ENCODE data around the gene CACTIN.
A peak's percentile ranks its signal among the peaks of the same experiment; 100 is the strongest.
"Not testable (repeated sequence)": the region's sequence is repeated elsewhere in the genome, so short reads cannot be mapped to it uniquely, and the experiment has no call there.

The CACTIN gene

DNA sequence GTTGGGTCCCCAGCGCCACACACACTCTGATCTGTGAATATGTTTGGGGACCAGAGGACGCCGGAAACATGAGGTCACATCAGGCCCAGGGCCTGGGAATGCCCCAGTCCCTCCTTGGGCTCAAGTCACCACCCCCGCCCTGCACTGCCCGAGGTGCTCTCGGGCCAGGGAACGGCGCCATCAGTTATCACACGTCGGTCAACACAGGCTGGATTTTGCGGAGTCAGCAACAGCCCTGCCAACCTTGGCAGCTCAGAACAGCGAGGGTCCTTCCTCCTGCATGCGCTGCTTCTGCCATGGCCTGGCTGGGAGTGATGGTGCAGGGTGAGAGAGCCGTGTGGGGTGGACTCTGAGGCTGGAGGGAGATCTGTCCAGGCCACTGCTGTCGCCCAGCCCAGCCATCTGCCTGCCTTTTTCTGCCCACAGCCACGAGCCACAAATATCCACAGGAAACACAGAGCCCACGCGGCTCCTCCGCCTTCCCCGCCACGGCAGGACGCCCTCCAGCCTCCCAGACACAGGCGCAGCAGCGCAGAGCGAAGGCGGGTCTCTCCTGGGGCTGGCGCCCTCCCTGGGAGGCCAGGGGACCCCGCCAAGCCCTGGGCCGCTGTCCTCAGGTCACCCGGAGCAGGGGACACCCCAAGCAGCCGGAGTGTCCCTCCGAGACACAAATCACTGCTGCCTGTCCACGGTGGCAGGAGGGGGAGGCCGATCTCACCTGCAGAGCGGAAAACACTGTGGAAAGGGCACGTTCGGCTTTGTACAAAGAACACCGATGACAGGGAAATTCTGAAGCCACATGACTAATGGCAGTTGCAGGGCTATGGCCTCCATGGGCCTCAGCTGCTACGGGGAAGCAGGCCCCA is 31.6 kb upstream of the CACTIN start:
- no peak for TF ChIP-seq POLR2A (IDR thresholded peaks at IDR 0.05; ENCODE audit: low read depth, low read length)
- no peak for FAIRE-seq
- no peak for DNase-seq (ENCODE audit: insufficient read length, low spot score)

DNA sequence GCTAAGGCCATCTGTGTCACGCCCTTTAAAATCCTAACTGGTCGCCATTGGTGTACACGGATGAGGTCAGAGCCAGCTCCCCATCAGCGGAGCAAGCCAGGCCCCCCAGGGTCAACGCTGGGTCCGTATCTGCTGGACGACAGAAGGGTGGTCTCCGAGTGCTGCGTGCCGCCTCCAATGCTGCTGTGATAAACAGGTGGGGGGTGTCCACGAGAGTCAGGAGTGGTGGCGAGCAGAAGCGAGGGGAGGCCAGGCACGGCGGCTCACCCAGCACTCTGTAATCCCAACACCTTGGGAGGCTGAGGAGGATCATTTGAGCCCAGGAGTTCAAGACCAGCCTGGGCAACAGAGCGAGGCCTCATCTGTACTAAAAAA is 30.8 kb upstream of the CACTIN start:
- no peak for FAIRE-seq
- TF ChIP-seq POLR2A (IDR thresholded peaks at IDR 0.05; ENCODE audit: low read depth, low read length), result no peak

DNA sequence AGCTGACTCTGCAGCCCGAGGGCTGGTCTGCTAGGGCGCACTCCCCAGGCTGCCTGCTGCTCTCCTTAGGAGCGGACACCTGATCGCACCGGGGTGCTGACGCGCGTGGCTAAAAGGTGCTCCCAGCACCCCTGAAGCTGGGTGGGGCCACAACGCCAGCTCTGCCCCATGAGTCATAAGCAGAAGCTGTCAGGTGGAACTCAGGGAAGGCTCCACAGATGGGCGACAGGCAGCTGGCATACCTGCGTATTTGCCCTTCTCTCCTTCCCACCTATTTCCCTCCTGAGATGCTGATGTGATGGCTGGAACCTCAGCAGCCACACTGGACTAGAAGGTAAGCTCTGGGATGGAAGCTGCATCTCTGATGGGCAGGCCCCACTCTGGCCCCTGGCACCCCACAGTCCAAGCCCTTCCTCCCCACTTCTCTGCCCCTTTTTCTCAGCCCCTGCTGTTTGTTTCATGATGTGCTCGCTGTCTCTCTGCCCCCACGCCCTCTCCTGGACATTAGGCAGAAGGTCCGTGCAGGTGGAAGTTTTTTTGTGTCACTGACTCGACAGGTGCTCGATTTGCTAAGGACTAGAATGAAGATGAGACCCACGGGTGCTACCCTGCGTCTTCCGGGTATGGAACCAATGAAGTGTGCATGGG is 30.3 kb upstream of the CACTIN start:
- FAIRE-seq, result no peak
- DNase-seq (ENCODE audit: insufficient read length, low spot score), result no peak
- no peak for TF ChIP-seq POLR2A (IDR thresholded peaks at IDR 0.05; ENCODE audit: low read depth, low read length)

More for the DNA sequence above, 30.8 kb upstream of the CACTIN start:
- no peak for DNase-seq (ENCODE audit: insufficient read length, low spot score)

DNA sequence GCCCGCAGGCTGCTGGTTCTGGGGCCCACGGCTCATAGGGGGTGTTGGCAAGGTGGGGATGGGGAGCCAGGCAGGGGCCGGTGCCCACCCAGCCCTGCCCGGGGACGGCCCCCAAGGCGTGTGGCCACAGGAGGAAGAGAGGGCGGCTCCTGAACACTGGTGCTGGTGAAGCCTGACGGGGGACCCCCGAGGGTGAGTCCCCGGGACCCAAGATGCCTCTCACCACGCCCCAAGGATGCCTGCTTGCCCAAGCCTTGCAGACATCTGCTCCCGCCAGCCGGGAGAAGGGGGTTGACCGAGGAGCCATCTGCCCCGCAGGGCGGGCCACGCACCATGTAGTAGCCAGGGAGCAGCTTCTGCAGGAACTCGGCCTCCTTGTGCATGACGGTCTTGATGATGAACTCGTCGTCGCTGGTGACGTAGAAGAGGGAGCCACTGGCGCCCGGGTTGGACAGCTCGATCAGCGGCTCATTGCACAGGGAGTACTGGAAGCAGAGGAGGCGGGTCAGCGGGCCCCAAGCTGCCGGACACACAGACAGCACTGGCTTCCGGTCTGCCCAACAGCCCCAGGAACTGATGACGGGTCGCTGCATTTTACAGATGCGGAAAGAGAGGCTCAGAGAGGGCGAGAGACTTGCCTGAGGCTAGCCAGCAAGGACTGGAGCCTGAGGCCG is 29.6 kb upstream of the CACTIN start:
- DNase-seq (ENCODE audit: insufficient read length, low spot score) (peak; percentile 62), FAIRE-seq (no peak)
- no peak for TF ChIP-seq POLR2A (IDR thresholded peaks at IDR 0.05; ENCODE audit: low read depth, low read length)

DNA sequence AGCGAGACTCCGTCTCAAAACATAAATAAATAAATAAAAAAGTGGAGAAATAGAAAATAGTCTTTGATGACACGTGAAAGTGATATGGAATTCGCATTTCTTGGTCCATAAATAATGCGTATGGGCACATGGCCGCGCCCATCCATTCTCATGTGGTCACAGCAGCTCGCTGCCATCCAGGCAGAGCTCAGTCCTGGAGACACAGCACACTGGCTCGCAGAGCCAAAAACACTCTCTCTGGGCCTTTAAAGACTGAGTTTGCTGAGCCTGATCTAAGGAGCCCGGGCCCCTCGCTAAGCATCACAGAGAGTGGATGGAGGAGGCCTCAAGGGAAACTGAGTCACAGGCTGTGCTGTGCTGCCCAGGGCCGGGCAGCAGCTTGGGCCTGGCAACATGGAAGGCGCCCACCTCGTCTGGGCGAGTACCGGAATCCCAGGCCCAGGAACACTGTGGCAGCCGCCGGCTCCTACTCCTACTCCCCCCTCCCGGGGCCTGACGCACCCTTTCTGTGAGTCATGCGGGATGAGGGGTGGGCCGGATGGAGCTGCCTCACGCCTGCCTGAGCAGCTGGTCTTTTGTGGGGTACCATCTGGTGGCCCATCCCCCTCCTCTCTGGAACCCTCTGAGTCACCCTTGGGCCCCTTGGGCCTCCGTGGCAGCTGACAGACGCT is 28.9 kb upstream of the CACTIN start:
- DNase-seq (ENCODE audit: insufficient read length, low spot score), result peak; percentile 100
- TF ChIP-seq POLR2A (IDR thresholded peaks at IDR 0.05; ENCODE audit: low read depth, low read length), result peak; percentile 48
- peak; percentile 33 for FAIRE-seq

DNA sequence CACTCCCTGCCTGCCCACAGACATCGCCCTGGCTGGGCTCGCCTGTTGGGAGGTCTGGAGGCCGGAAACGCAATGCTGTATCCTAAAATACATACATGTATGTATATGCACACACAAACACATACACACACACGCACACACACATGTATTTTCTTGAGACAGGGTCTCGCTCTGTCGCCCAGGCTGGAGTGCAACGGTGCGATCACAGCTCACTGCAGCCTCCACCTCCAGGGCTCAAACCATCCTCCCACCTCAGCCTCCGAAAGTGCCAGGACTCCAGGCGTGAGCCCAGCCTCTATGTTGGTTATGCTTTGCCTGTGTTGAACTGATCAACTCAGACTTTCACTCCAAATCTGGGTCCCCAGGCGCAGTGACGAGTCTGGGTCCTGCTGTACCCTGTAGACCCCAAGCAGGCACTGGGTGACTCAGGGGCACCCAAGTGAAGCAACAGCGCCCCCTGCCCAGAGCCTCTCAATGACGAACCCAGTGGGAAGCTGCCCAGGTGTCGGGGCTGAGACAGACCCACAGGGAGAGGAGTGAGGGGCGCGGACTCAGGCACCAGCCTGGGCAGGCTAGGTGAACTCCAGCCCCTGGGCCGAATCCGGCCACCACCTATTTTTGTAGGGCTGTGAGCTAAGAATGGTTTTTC is 27.4 kb upstream of the CACTIN start:
- no peak for TF ChIP-seq POLR2A (IDR thresholded peaks at IDR 0.05; ENCODE audit: low read depth, low read length)
- no peak for DNase-seq (ENCODE audit: insufficient read length, low spot score)
- no peak for FAIRE-seq

DNA sequence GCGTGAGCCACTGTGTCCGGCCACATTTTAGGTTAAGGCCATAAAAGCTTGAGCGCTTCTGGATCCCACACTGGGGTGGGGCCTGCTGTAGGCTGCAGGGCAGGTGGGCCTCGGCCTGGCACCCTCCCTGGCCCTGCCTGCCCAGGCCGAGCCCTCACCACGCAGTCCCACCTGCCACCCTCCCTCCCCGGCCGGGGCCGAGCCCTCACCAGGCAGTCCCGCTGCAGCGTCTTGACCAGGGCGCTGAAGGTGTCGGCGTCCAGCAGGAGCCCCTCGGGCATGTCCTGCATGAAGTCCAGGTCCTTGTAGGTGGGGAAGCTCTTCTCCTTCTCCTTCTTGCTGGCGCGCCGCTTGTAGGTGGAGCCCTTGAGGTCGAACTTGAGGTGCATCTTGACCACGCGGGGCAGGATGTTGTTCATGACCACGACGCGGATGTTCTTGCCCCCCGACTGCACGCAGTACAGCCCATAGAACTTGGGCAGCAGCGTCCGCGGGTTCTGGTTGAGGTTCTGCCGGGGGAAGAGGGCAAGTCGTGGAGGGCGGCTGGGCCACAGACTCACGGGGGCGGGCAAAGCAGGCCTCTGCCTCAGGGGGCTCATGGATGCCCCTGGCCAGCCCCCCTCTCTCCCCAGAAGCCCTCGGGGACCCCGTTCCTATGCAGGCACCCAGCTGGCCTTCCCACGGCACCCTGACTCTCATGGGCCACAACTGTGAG is 26.6 kb upstream of the CACTIN start:
- no peak for FAIRE-seq
- DNase-seq (ENCODE audit: insufficient read length, low spot score), result no peak
- no peak for TF ChIP-seq POLR2A (IDR thresholded peaks at IDR 0.05; ENCODE audit: low read depth, low read length)

DNA sequence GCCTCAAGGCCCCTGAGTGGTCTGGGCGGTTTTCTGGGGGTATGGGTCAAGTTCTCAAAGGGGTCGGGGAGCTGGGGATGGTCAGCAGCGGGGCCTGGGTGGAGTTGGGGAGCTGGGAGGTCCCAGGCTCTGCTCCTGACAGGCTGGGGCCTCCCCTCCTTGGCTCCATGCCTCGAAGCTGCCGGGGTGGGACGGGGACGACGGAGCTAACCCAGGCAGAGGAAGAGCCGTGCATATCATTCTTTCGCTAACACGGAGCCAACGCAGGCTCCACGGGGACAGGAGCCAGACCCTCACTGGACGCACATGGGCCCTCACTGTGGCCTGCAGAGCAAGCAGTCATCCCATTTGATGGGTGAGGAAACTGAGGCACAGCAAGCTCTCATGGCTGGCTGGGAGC is 25.8 kb upstream of the CACTIN start:
- FAIRE-seq (no peak), DNase-seq (ENCODE audit: insufficient read length, low spot score) (no peak)
- TF ChIP-seq POLR2A (IDR thresholded peaks at IDR 0.05; ENCODE audit: low read depth, low read length), result no peak

DNA sequence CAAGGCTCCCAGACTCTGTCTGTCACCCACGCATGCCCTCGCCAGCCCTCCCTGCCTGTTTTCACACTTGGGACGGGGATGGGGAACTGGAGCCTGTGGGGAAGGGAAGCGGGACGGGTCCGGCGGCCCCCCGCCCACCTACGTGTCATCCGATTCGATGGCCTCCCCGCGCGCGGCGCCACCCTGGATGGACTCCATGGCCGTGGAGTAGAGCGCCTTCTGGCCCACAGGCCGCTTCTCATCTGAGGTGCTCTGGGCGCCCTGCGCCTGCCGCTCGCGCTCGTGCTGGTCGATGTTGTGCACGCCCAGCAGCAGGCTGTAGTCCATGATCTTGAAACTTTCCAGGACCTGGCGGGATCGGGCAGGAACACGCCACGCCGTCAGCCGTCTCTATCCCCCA is 25.1 kb upstream of the CACTIN start:
- DNase-seq (ENCODE audit: insufficient read length, low spot score) (no peak), FAIRE-seq (no peak)
- no peak for TF ChIP-seq POLR2A (IDR thresholded peaks at IDR 0.05; ENCODE audit: low read depth, low read length)

DNA sequence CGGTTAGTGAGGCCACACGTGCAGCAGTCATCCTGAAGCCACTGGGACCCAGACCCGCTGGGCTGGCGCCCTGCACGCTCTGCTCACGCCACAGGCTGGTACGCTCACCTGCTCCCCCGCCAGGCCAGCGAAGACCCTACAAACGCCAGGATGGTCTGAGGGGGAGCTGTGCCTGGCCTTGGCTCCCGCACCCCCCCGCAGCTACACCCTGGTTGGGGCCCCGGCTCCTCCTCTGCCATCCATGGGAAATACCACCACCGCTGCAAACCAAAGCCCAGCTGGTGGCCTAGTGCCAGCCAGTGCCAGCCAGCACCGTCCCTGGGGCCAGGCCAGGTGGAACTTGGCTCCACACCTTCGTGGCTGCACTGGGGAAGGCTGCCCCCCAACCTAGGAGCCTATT is 23.3 kb upstream of the CACTIN start:
- DNase-seq (ENCODE audit: insufficient read length, low spot score) (no peak), FAIRE-seq (no peak)
- no peak for TF ChIP-seq POLR2A (IDR thresholded peaks at IDR 0.05; ENCODE audit: low read depth, low read length)

DNA sequence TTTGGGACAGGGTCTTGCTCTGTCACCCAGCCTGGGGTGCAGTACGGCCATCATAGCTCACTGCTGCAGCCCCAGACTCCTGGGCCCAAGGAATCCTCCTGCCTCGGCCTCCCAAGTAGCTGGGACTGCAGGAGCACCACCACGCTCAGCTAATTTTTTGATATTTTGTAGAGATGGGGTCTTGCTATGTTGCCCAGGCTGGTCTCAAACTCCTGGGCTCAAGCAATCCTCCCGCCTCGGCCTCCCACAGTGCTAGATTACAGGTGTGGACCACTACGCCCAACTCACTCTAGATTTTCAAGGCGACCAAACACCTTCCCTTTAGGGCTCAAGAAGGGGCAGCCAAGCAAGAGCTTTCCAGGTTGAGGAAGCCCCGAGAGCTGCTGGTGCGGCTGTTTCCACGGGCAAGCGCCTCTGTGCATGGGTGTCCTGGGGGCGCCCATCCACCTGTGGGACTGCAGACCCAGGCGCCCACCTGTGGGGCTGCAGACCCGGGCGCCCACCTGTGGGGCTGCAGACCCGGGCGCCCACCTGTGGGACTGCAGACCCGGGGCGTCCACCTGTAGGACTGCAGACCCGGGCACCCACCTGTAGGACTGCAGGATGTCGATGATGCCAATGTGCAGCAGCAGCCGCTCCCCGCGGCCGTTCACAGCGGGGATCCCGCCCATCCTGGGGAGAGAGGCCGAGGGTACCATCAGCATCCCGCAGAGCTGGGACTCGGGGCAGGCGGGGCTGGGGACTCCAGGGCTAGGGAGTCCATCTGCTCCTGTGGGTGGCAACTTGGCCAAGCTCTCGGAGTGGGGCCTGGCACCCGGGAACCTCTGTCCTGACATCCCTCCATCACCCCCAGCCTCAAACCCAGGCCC is 21.7 kb upstream of the CACTIN start:
- TF ChIP-seq POLR2A (IDR thresholded peaks at IDR 0.05; ENCODE audit: low read depth, low read length), result no peak
- FAIRE-seq, result no peak

DNA sequence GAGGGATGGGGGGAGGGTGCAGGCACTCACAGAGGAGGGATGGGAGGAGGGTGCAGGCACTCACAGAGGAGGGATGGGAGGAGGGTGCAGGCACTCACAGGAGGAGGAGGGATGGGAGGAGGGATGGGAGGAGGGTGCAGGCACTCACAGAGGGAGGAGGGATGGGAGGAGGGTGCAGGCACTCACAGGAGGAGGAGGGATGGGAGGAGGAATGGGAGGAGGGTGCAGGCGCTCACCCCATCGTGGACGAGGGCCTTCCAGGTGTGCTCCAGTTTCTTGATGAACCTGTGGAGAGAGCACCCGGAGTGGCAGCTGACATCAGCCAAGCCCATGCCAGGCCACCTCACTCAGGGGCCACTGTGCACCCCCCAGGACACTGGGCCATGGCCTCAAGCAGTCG is 20.5 kb upstream of the CACTIN start:
- not testable (repeated sequence) for DNase-seq (ENCODE audit: insufficient read length, low spot score); FAIRE-seq

More for the DNA sequence above, 21.7 kb upstream of the CACTIN start:
- DNase-seq (ENCODE audit: insufficient read length, low spot score), result no peak

Data from H54 (cell line).